GM23338 (cell line): ENCODE data around the gene RAB33A.

Experiments used
- CTCF ChIP-seq, 2 experiments: fragments of 200-600 bp in 1 of 2; sonication (generic) in 1 of 2; conservative IDR thresholded peaks; 2 replicates each; pipeline versions ENCODE4 v1.5.1 to v1.6.1; 2016 to 2017; ENCODE audit warnings: antibody characterized with exemption in 2 of 2, low read depth in 2 of 2, mild to moderate bottlenecking in 2 of 2, moderate library complexity in 1 of 2
- POLR2AphosphoS5 ChIP-seq: IDR thresholded peaks from 2 replicates; pipeline ENCODE4 v1.6.1; 2016; ENCODE audit warnings: antibody characterized with exemption, low read depth

DNA sequence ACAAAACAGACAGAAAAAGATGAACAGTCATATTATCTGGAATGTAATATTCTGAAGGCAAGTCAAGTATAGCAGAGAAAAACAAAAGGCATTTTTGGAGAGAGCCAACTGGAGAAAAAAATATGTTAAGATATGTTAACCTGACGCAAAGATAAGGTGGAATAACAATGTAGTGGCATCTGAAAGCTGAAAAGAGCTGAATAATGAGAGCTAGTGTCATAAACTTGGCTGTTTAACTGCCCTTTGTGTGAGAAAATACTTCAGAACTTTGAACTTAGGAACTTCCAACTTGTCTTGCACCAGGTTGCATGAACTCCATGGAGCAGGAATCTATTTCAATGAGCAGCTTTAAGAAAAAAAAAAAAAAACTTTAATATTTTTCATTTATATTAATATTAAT, 32.9 kb downstream of the RAB33A start:
- TF ChIP-seq CTCF (conservative IDR thresholded peaks at IDR 0.05; ENCODE audit: low read depth in 2 of 2) = no peak
- no peak for TF ChIP-seq POLR2AphosphoS5
